Measurements from ENCODE around the gene KCNK3.

The KCNK3 gene

GRCh38 chr2:26670171-26670570, 22.4 kb upstream of the KCNK3 start:
- DNase-seq, result no peak
- Histone ChIP-seq H3K4me3 (ENCODE audit: low read depth, low read length) (no peak overlapping the region), H3K36me3 (no peaks in the 10 kb centered on the region), H3K9me3 (no peaks in the 10 kb centered on the region), H3K4me1 (peaks cover 16% of the 10 kb centered on the region), H3K27me3 (no peaks in the 10 kb centered on the region)
- TF ChIP-seq, protein P1, sequence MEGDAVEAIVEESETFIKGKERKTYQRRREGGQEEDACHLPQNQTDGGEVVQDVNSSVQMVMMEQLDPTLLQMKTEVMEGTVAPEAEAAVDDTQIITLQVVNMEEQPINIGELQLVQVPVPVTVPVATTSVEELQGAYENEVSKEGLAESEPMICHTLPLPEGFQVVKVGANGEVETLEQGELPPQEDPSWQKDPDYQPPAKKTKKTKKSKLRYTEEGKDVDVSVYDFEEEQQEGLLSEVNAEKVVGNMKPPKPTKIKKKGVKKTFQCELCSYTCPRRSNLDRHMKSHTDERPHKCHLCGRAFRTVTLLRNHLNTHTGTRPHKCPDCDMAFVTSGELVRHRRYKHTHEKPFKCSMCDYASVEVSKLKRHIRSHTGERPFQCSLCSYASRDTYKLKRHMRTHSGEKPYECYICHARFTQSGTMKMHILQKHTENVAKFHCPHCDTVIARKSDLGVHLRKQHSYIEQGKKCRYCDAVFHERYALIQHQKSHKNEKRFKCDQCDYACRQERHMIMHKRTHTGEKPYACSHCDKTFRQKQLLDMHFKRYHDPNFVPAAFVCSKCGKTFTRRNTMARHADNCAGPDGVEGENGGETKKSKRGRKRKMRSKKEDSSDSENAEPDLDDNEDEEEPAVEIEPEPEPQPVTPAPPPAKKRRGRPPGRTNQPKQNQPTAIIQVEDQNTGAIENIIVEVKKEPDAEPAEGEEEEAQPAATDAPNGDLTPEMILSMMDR (IDR thresholded peaks at IDR 0.05; ENCODE audit: low read depth, low read length), result no peak

- H3K4me1 ChIP-seq, result peaks cover 18% of the 10 kb centered on the region
- TF ChIP-seq, protein P1 (IDR thresholded peaks at IDR 0.05; ENCODE audit: low read depth, low read length), result no peak
- DNase-seq, result peak; percentile 0
- no peak overlapping the region for H3K4me3 ChIP-seq (ENCODE audit: low read depth, low read length)
- no peaks in the 10 kb centered on the region for H3K36me3 ChIP-seq
- H3K27me3 ChIP-seq, result no peaks in the 10 kb centered on the region
- no peaks in the 10 kb centered on the region for H3K9me3 ChIP-seq
Observed at GRCh38 chr2:26670931-26671460, 21.5 kb upstream of the KCNK3 start.

GRCh38 chr2:26671691-26672090, 20.8 kb upstream of the KCNK3 start:
- peak; percentile 1 for DNase-seq
- no peak overlapping the region for H3K4me3 ChIP-seq (ENCODE audit: low read depth, low read length)
- H3K9me3 ChIP-seq, result no peaks in the 10 kb centered on the region
- TF ChIP-seq, protein P1 (IDR thresholded peaks at IDR 0.05; ENCODE audit: low read depth, low read length), result no peak
- H3K27me3 ChIP-seq, result no peaks in the 10 kb centered on the region
- H3K4me1 ChIP-seq, result peaks cover 18% of the 10 kb centered on the region
- no peaks in the 10 kb centered on the region for H3K36me3 ChIP-seq

- Histone ChIP-seq H3K36me3 (no peaks in the 10 kb centered on the region), H3K27me3 (no peaks in the 10 kb centered on the region), H3K9me3 (peaks cover 2% of the 10 kb centered on the region; the same call in 1 of the 2 replicates), H3K4me1 (peaks cover 18% of the 10 kb centered on the region), H3K4me3 (ENCODE audit: low read depth, low read length) (no peak overlapping the region)
- peak; percentile 1 for DNase-seq
- TF ChIP-seq, protein P1 (IDR thresholded peaks at IDR 0.05; ENCODE audit: low read depth, low read length), result no peak
Observed at GRCh38 chr2:26672112-26672817, 20.3 kb upstream of the KCNK3 start.

GRCh38 chr2:26672818-26673393, 19.6 kb upstream of the KCNK3 start:
- Histone ChIP-seq H3K36me3 (no peaks in the 10 kb centered on the region), H3K27me3 (no peaks in the 10 kb centered on the region), H3K4me3 (ENCODE audit: low read depth, low read length) (no peak overlapping the region), H3K4me1 (peaks cover 18% of the 10 kb centered on the region), H3K9me3 (peaks cover 6% of the 10 kb centered on the region)
- TF ChIP-seq, protein P1 (IDR thresholded peaks at IDR 0.05; ENCODE audit: low read depth, low read length), result no peak
- DNase-seq, result no peak
